Measurements from ENCODE around the gene LRCH1. TPM values are rescaled to one million over a fixed set of nuclear protein-coding genes. Genes with fewer than 3 reads are reported as not detected.

LRCH1 gene
- total RNA-seq, 2 experiments from 2014 or later: 16.9 to 18.1 TPM

DNA sequence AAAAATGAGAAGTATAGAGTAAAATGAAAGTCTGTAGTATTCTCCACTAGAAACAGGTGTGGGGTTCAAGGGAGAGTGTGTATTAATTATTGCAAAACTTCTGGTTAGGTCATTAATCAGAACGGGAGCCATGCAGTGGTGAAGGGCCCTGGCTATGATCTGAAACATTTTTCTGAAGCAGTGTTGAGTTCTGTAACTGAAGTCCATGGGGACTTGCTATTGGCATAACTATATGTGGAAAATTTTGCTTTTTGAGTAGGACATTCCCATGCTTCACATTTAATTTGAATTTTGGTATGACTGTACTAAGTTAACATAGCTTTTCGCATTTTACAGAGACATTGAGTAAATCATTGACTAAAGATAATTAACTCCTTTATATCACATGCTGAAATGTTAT, 67.5 kb downstream of the LRCH1 start:
- Mint-ChIP-seq H3K4me1 (peaks cover 49% of the 10 kb centered on the region), H3K4me3 (no peak overlapping the region), H3K9me3 (no peaks in the 10 kb centered on the region), H3K27me3 (no peaks in the 10 kb centered on the region), H3K27ac (no peak overlapping the region), H3K36me3 (peaks cover 7% of the 10 kb centered on the region)
- DNase-seq: no peak

DNA sequence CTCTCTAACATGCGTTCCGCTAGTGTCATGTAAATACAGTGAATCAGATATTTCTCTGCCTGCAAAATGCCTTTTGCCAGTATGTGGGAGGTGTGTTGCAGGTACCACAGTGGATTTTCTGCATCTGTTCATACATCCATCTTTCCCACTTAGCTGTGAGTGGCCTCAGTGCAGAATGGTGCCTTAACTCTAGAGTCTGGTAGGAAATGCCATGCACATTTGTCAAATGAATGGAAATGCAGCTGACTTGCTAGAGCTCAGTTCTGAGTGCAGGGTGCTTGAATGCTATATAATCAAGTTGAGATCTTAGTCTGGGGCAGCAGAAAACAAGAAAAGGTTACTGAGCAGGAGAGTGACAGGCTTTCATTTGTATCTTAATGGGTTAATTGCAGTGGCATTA, 68.2 kb downstream of the LRCH1 start:
- no peak overlapping the region for H3K27ac Mint-ChIP-seq
- no peaks in the 10 kb centered on the region for H3K9me3 Mint-ChIP-seq
- H3K4me1 Mint-ChIP-seq: peaks cover 47% of the 10 kb centered on the region
- no peaks in the 10 kb centered on the region for H3K27me3 Mint-ChIP-seq
- peaks cover 6% of the 10 kb centered on the region for H3K36me3 Mint-ChIP-seq
- no peak for DNase-seq
- H3K4me3 Mint-ChIP-seq: no peak overlapping the region

DNA sequence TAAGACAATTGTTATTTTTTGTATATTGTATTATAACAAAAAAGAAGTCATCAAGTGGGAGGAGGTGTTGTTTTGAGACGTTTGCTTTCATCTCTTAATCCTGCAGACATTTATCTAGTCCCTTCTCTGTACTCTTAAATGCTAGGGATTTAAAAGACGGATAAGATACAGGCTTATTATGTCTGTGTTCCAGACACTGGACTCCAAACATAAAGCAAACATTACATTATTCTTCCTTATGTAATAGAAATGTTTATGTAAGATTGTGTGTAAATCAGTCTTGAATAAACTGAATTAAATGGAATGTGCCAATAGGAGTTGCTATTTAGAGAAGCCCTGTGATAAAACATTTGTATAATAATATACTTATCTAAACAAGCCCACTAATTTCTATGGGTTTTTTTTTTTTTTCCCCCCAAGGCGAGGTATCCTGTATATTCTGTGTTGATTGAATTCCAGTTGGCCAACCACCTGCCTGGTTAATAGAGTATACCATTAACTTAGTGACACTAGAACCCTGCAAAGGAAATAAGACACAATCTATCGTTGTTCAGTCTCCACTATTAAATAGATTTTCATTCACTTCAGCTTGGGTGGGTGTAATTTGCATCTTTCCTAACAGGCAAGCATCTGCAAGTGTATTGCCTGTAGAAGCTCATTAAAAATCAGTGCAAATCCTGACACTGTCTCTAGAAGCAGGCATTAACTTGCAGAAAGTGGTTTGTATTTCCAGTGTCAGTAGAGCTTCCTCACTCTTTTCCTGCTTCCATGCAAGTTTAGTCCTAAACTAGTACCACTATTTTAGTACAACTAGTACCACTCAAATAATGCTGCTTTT, 69.0 kb downstream of the LRCH1 start:
- H3K27me3 Mint-ChIP-seq: no peaks in the 10 kb centered on the region
- H3K27ac Mint-ChIP-seq: no peak overlapping the region
- peaks cover 47% of the 10 kb centered on the region for H3K4me1 Mint-ChIP-seq
- no peak overlapping the region for H3K4me3 Mint-ChIP-seq
- no peak for DNase-seq
- peaks cover 5% of the 10 kb centered on the region for H3K36me3 Mint-ChIP-seq
- H3K9me3 Mint-ChIP-seq: no peaks in the 10 kb centered on the region

DNA sequence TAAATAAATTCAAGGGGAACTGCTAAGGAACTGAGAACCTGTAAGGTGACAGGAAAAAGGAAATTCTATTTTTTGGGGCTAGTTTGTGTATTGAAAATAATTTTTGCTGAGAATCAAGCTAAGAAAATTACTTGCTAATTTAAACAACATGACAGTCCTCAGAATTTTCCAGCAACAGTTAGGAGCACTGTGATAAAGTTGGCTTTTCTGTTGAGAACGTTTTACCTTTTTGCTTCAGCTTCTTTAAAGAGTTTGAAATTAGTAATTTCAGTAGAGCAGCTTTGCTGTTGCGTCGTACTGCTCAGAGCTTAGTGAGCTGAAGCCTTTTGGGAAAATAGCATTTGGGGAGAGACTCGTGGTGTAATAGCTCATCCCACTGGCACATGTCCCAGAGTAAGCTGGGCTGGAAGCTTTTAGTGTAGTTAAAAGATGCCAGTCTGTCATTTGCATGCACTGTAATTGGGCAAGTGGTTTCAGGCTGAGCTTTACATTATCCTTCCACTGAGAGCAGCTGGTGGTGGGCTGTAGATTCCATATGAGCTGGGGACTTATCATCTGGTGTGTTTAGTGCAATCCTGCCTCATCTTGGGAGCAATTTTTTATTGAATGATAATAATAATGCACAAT, 69.8 kb downstream of the LRCH1 start:
- H3K9me3 Mint-ChIP-seq: no peaks in the 10 kb centered on the region
- H3K36me3 Mint-ChIP-seq: peaks cover 6% of the 10 kb centered on the region
- peaks cover 43% of the 10 kb centered on the region for H3K4me1 Mint-ChIP-seq
- no peak overlapping the region for H3K4me3 Mint-ChIP-seq
- H3K27ac Mint-ChIP-seq: no peak overlapping the region
- DNase-seq: no peak
- no peaks in the 10 kb centered on the region for H3K27me3 Mint-ChIP-seq

DNA sequence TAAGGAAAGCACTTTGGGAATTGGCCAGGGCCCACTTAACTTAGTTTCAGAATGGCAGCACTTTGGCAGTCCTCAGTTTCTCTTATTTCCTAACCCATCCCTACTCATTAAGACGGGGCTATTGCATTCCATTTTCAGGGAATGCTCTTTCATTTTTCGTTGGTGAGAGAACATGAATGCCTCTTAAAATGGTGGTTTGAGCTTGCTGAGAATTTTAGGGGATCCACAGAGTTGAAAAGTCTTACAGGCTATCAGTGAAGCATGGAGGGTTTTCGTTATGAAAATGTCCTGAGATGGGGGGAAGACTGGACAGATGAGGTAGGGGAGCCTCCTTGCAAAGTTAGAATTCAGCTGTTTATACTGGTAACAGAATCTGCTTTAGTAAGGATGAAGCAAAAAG, 71.4 kb downstream of the LRCH1 start:
- Mint-ChIP-seq H3K36me3 (peaks cover 8% of the 10 kb centered on the region), H3K4me3 (no peak overlapping the region), H3K9me3 (no peaks in the 10 kb centered on the region), H3K4me1 (peaks cover 37% of the 10 kb centered on the region), H3K27me3 (no peaks in the 10 kb centered on the region), H3K27ac (no peak overlapping the region)
- DNase-seq: no peak

DNA sequence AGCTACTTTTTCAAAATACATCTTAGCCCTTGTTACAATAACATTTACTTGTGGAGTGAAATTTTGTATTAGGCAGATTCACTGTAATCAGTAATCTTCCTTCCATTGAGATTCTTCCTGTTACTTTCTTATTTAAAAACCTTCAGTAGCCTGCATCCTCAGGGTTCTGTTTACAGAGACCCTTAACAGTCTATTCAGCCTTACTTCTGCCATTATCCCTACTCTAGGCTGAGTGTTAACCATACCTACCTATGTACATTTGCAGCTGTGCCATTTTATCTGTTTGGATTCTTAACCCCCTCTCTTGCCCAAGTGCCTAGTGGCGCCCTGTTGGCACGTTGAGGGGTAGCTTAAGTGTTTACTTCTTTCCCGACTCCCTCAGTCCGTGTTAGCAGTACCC, 71.9 kb downstream of the LRCH1 start:
- H3K9me3 Mint-ChIP-seq: no peaks in the 10 kb centered on the region
- DNase-seq: no peak
- peaks cover 8% of the 10 kb centered on the region for H3K36me3 Mint-ChIP-seq
- peaks cover 42% of the 10 kb centered on the region for H3K4me1 Mint-ChIP-seq
- no peak overlapping the region for H3K27ac Mint-ChIP-seq
- no peak overlapping the region for H3K4me3 Mint-ChIP-seq
- no peaks in the 10 kb centered on the region for H3K27me3 Mint-ChIP-seq

DNA sequence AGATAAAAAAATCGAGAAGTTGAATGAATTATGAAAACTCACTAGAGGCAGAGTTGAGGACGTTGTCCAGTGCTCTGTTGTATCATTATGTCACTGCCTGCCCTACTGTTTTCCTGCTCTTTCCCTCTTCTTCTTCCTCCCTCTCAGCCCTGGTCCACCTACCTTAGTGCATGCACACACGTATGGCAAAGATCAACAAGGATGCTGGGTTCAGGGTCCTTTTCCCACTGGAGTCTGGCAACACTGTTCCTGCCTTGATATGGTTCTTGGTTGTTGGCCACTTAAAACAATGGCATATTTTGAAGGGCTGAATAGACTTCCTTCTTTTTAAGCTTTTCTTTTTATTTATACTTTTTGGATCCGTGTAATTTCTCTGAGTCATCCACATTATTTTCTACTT, 74.5 kb downstream of the LRCH1 start:
- Mint-ChIP-seq H3K4me3 (no peak overlapping the region), H3K4me1 (peaks cover 41% of the 10 kb centered on the region), H3K36me3 (peaks cover 8% of the 10 kb centered on the region), H3K27ac (no peak overlapping the region), H3K9me3 (no peaks in the 10 kb centered on the region), H3K27me3 (no peaks in the 10 kb centered on the region)
- DNase-seq: no peak

DNA sequence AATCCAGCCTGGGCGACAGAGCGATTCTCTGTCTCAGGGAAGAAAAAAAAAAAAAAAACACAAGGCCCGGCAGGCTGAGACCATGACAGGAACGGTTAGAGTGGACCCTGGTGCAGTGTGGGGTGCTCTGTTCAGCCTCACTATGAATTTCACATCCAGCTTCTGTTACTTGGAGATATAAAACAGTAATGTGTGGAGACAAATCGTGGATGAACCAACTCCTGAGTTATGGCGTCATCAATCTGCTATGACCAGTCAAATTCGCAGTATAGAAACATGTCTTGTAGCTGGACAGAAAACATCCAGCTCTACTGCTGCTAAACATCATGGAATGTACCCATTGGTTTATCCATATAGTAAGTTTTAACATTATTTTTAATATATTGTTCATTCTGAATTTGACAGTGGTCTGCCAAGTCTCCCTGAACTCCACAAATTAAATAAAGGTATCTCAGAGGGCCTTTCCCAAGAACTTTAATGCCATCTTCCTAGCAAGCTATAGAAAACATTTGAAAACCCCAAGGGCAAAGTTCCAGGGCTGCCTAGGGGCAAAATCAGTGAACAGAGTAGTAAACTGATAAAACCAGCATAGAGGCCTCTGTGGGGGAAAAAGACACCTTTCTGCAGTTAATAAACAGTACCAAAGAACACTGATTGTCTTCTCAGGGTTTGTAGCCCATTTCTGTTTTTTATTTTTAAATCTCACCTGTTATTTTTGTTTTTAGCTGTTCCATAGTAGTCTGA, 75.8 kb downstream of the LRCH1 start:
- Mint-ChIP-seq H3K36me3 (peaks cover 12% of the 10 kb centered on the region), H3K27ac (no peak overlapping the region), H3K4me3 (no peak overlapping the region), H3K27me3 (no peaks in the 10 kb centered on the region), H3K9me3 (no peaks in the 10 kb centered on the region), H3K4me1 (peaks cover 41% of the 10 kb centered on the region)
- DNase-seq: no peak

DNA sequence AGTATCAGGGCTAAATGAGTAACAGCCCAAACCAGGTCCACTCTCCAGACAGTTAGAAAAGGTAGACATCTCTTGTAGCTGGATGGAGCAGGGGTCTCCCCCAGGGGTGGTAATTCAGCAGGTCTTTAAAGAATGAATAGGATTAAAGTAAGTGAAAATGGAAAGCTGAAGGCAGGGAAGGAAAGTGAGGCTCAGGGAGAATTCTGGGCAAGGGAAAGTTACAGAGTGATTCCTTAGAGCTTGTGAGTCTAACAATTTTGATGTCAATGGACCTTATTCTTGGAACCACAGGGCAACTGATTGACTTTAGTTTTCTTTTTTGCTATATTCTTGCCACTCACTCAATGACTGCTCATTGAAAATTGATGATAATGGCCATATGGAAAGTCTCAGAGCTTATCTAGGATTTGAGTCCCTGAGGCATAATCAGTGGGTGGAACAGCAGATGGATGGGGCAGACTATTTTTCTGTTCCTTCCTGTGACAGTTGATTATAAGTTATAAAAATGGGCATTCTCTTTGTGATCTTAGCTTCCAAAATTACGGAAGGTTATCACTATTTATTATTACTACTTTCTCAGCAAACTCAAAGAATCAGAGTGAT, 76.9 kb downstream of the LRCH1 start:
- Mint-ChIP-seq H3K4me1 (peaks cover 37% of the 10 kb centered on the region), H3K27ac (no peak overlapping the region), H3K9me3 (no peaks in the 10 kb centered on the region), H3K27me3 (no peaks in the 10 kb centered on the region), H3K4me3 (no peak overlapping the region), H3K36me3 (peaks cover 12% of the 10 kb centered on the region)
- DNase-seq: no peak

DNA sequence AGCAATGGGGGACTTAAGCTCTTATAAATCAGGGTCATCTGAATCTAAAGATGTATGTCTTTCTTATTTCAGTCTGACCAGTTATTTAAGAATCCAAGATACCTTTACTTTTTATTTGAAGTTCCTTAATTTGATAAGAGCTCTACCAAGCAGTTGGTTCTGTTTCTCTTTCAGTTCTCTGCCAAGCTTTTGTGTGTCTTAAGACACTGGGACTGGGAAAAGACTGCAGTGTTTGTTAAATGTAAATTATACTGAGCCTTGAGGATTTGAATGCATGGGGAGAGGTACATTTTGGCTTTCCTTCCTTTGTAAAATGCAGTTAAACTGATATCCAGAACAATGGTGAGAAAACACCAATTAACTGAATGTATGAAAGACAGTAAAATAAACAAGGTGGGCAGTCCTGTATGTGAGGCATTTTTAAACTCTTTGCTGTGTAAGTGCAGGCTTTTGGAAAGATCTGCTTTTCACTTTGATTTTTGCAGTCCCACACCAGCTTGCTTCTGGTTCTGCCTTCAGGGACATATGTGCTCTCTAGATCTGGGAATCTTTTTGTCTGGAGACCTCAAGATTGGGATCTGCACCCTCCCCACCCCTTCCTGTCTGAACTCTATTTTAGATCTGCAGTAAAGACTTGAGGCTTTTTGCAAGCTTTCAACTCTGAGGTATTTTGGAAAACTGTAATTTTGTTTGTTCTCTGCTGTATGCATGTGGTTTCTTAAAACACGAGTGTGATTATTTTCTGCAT, 77.6 kb downstream of the LRCH1 start:
- Mint-ChIP-seq H3K9me3 (no peaks in the 10 kb centered on the region), H3K4me3 (no peak overlapping the region), H3K27ac (no peak overlapping the region), H3K36me3 (peaks cover 13% of the 10 kb centered on the region), H3K27me3 (no peaks in the 10 kb centered on the region), H3K4me1 (peaks cover 34% of the 10 kb centered on the region)
- no peak for DNase-seq

DNA sequence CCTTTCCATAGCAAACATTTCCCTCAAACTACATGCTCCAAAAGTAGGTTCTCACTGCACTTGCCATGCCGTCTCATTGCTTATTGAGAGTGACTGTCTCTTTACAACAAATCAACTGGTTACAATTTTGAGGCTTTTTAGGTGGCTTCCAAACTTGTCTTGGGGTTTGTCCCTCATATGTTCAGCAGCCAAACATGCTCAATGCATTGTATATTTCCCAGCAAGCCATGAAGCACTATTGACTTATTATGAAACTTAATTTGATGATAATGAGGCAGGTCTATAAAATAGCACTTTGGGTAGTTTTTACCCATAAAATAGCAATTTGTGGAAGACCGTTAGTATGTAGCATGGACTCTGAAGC, 78.2 kb downstream of the LRCH1 start:
- H3K4me1 Mint-ChIP-seq: peaks cover 31% of the 10 kb centered on the region

DNA sequence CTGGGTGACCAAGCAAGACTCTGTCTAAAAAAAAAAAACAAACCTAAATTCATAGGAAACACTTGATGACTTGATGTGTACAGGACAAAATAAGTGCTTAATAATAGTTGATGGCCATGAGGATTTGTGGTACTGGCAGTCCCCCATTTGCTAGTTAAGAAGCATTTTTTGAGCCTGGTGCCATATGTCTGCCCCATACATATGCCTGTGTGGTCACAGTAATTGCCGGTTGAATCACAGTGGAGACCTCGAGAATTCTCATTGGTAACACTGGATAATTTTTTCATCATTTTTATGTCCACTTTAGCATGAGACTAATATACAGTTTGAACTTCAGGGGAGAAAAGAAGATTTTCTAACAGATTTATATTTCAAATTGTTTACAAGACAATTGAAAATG, 79.2 kb downstream of the LRCH1 start:
- Mint-ChIP-seq H3K27me3 (no peaks in the 10 kb centered on the region), H3K4me1 (peaks cover 24% of the 10 kb centered on the region), H3K36me3 (peaks cover 16% of the 10 kb centered on the region), H3K9me3 (no peaks in the 10 kb centered on the region), H3K4me3 (no peak overlapping the region), H3K27ac (no peak overlapping the region)
- no peak for DNase-seq

More for the DNA sequence above, 78.2 kb downstream of the LRCH1 start:
- DNase-seq: no peak
- H3K4me3 Mint-ChIP-seq: no peak overlapping the region
- H3K27ac Mint-ChIP-seq: no peak overlapping the region
- H3K27me3 Mint-ChIP-seq: no peaks in the 10 kb centered on the region
- peaks cover 15% of the 10 kb centered on the region for H3K36me3 Mint-ChIP-seq
- H3K9me3 Mint-ChIP-seq: no peaks in the 10 kb centered on the region

DNA sequence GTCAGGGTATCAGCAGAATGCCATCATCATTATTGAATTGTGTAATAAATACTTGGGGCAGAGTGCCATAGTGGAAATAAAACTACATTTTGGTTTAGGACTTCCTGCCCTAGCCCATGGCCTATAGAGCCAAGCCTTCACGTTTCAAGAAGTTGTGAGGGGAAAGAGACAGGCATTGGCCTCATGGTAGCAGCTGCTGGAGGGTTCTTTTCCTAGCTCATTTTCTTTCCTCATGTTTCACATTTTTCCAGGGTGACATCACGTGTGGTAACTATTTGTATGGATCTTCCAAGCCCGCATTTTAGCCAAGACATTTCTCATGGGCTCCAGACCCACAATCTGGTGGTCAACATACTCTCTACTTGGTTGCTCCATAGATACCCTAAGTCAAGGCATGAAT, 80.4 kb downstream of the LRCH1 start:
- no peak overlapping the region for H3K27ac Mint-ChIP-seq
- no peak for DNase-seq
- H3K4me1 Mint-ChIP-seq: peaks cover 24% of the 10 kb centered on the region
- H3K4me3 Mint-ChIP-seq: no peak overlapping the region
- H3K27me3 Mint-ChIP-seq: no peaks in the 10 kb centered on the region
- H3K36me3 Mint-ChIP-seq: peaks cover 15% of the 10 kb centered on the region
- no peaks in the 10 kb centered on the region for H3K9me3 Mint-ChIP-seq

DNA sequence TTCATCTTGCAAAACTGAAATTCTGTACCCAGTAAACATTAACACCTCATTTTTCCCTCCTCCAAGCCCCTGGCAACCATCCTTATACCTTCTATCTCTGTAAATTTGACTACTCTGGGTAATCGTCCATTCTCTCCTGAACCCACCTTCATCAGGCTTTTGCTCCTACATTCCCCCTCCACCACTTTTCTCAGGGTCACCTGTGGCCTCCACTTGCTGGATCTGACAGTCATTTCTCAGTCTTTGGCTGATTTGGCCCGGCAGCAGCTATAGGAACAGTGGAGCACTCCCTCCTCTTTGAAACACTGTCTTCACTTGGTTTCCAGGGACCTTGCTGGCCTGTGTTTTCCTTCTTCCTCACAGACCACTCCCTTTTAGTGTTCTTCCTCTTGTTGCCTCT, 83.5 kb downstream of the LRCH1 start:
- no peak overlapping the region for H3K4me3 Mint-ChIP-seq
- H3K27ac Mint-ChIP-seq: no peak overlapping the region
- H3K27me3 Mint-ChIP-seq: no peaks in the 10 kb centered on the region
- H3K9me3 Mint-ChIP-seq: no peaks in the 10 kb centered on the region
- peaks cover 22% of the 10 kb centered on the region for H3K4me1 Mint-ChIP-seq
- DNase-seq: no peak
- peaks cover 13% of the 10 kb centered on the region for H3K36me3 Mint-ChIP-seq

DNA sequence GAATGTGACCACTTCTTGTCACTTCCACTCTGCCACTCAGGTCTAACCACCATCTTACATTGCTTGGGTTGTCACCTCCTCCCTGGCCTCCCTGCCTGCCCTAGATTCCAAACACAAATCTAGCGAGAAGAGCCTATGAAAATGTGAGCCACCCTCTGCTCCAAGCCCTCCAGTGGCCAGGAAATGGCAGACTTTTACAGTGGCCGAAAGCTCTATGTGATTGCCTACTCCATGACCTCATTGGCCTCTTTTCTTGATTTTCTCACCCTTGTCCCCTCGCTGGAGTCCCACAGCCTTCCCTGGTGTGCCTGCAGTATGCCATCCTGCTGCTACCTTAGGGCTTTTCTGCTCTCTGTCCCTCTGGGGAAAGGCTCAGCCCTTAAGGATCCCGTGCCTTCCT, 84.2 kb downstream of the LRCH1 start:
- Mint-ChIP-seq H3K36me3 (peaks cover 13% of the 10 kb centered on the region), H3K27me3 (no peaks in the 10 kb centered on the region), H3K27ac (no peak overlapping the region), H3K4me3 (no peak overlapping the region), H3K4me1 (peaks cover 27% of the 10 kb centered on the region), H3K9me3 (no peaks in the 10 kb centered on the region)
- DNase-seq: no peak
